OCI-LY3 (cell line): ENCODE measurements around the gene TCP11.

ENCODE experiments used
- EZH2phosphoT487 ChIP-seq: fragments of 200-600 bp; shearing (Covaris generic); IDR thresholded peaks from 2 replicates; pipeline ENCODE4 v1.6.1; 2018; ENCODE audit warnings: antibody characterized with exemption, mixed run types, low read depth
- TF ChIP-seq, protein P1 (sequence below): fragments of 200-600, 300-600 bp; sonication (generic); IDR thresholded peaks from 2 replicates; pipeline ENCODE4 v1.5.1; 2014; ENCODE audit warnings: antibody characterized with exemption, low read length, low read depth

DNA sequence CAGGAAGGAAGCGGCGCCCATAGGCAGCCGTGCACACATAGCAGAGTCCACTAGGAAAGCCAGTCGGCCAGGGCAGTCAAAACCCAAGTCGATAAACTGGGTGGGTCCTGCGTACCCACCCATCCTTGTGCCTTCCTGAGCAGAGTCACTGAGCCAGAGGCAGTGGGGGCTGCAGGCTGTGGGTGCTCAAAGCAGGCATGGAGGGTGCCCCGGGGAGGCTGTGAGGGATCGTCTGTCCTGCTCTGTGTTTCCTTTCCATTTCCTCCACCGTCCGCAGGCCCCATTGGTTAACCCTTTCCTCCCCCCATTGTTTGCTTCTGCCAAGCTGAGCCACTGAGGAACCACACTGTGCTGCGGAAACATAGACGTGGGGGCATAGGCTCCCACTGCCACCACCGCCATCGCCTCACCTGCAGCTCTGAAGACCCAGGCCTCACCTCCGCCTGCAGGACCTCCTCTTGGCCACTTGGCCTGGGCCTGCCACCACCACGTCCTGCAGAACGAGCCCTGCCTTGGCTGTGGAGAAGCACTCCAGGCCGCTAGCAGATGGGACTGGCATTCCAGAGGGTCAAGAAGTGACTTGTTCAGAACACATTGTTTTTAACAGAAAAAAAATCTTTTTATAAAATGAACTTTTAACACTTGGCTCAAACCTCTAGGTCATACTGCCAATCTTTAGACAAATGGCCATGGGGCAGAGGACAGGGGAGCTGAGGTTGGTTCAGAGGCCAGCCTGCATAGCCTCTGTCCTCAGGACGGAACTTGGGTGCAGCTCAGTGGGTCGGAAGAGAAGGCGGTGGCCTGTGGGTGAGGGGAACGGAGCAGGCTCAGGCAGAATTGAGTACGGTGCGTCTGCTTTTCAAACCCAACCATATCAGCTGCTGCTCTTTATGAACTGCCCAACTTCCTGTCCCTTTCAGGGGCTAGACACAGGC, 52.6 kb downstream of the TCP11 start:
- TF ChIP-seq, protein P1, sequence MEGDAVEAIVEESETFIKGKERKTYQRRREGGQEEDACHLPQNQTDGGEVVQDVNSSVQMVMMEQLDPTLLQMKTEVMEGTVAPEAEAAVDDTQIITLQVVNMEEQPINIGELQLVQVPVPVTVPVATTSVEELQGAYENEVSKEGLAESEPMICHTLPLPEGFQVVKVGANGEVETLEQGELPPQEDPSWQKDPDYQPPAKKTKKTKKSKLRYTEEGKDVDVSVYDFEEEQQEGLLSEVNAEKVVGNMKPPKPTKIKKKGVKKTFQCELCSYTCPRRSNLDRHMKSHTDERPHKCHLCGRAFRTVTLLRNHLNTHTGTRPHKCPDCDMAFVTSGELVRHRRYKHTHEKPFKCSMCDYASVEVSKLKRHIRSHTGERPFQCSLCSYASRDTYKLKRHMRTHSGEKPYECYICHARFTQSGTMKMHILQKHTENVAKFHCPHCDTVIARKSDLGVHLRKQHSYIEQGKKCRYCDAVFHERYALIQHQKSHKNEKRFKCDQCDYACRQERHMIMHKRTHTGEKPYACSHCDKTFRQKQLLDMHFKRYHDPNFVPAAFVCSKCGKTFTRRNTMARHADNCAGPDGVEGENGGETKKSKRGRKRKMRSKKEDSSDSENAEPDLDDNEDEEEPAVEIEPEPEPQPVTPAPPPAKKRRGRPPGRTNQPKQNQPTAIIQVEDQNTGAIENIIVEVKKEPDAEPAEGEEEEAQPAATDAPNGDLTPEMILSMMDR: no peak
- no peak for TF ChIP-seq EZH2phosphoT487
